ENCODE measurements around the gene MTRR. TPM values are rescaled to one million over a fixed set of nuclear protein-coding genes. Genes with fewer than 3 reads are reported as not detected.

Gene MTRR
- total RNA-seq, 1 donor from 2014 or later: 40.9 TPM

DNA sequence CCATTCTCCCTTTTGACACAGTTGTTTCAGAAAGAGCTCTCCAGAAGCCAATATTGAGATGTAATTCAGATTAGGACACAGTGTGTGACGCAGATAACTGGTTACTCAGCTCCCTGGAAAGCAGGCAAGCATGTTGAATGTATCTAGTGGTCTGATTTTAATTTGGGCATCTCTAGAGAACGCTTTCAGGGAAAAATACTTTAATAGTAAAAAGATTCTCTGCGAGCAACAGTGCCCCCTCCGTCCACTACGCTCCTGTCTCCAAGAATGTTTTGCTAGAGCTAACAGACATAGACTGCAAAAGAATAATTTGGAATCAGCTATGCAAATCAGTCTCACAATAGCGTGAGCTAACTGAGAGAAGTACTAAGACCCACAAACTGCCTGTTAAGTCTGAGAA, 41.3 kb upstream of the MTRR start:
- no peak for DNase-seq (ENCODE audit: extremely low spot score, unreplicated experiment)
- H3K4me1 Mint-ChIP-seq (ENCODE audit: unreplicated experiment): no peaks in the 10 kb centered on the region
- no peaks in the 10 kb centered on the region for H3K9me3 Mint-ChIP-seq (ENCODE audit: unreplicated experiment)
- TF ChIP-seq, protein P1, sequence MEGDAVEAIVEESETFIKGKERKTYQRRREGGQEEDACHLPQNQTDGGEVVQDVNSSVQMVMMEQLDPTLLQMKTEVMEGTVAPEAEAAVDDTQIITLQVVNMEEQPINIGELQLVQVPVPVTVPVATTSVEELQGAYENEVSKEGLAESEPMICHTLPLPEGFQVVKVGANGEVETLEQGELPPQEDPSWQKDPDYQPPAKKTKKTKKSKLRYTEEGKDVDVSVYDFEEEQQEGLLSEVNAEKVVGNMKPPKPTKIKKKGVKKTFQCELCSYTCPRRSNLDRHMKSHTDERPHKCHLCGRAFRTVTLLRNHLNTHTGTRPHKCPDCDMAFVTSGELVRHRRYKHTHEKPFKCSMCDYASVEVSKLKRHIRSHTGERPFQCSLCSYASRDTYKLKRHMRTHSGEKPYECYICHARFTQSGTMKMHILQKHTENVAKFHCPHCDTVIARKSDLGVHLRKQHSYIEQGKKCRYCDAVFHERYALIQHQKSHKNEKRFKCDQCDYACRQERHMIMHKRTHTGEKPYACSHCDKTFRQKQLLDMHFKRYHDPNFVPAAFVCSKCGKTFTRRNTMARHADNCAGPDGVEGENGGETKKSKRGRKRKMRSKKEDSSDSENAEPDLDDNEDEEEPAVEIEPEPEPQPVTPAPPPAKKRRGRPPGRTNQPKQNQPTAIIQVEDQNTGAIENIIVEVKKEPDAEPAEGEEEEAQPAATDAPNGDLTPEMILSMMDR (IDR thresholded peaks at IDR 0.05): no peak
- H3K4me3 Mint-ChIP-seq (ENCODE audit: unreplicated experiment): no peak overlapping the region
- no peak overlapping the region for H3K27ac Mint-ChIP-seq (ENCODE audit: unreplicated experiment)
- H3K36me3 Mint-ChIP-seq (ENCODE audit: unreplicated experiment): no peaks in the 10 kb centered on the region
- peaks cover 38% of the 10 kb centered on the region for H3K27me3 Mint-ChIP-seq (ENCODE audit: unreplicated experiment)

DNA sequence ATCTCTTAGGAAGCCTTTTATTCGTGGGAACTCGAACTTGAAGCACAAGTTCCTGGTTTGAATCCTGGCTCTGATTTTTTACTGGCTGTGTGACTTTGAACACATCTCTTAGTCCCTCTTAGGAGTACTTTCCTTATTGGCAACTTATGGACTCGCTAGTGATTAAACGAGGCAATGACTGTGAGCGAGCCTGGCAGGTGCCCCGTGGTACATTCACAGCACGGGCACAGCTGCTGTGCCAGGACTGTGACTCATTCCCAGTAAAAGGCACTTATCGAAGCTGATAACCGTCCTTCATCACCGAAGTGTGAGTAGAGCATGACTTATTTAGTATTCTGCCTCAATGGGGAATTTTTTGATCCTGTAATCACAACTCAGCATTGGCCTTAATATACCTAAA, 40.7 kb upstream of the MTRR start:
- H3K36me3 Mint-ChIP-seq (ENCODE audit: unreplicated experiment): no peaks in the 10 kb centered on the region
- no peak overlapping the region for H3K4me3 Mint-ChIP-seq (ENCODE audit: unreplicated experiment)
- DNase-seq (ENCODE audit: extremely low spot score, unreplicated experiment): no peak
- H3K27me3 Mint-ChIP-seq (ENCODE audit: unreplicated experiment): peaks cover 32% of the 10 kb centered on the region
- no peak overlapping the region for H3K27ac Mint-ChIP-seq (ENCODE audit: unreplicated experiment)
- H3K9me3 Mint-ChIP-seq (ENCODE audit: unreplicated experiment): no peaks in the 10 kb centered on the region
- no peaks in the 10 kb centered on the region for H3K4me1 Mint-ChIP-seq (ENCODE audit: unreplicated experiment)
- TF ChIP-seq, protein P1 (IDR thresholded peaks at IDR 0.05): no peak

DNA sequence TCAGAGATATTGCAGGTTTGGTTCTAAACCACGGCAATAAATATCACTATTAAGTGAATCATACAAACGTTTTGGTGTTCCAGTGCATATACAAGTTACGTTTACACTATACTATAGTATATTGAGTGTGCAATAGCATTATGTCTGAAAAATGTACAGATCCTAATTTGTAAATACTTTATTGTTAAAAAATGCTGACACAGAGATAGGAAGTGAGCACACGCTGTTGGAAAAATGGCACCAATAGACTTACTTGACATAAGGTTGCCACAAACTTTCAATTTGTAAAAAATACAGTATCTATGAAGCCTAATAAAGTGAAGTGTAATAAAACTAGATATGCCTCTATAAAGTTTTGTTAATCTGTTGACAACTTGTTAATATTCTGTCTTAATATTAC, 34.0 kb upstream of the MTRR start:
- Mint-ChIP-seq H3K4me1 (ENCODE audit: unreplicated experiment) (no peaks in the 10 kb centered on the region), H3K36me3 (ENCODE audit: unreplicated experiment) (no peaks in the 10 kb centered on the region), H3K27ac (ENCODE audit: unreplicated experiment) (no peak overlapping the region), H3K4me3 (ENCODE audit: unreplicated experiment) (no peak overlapping the region), H3K9me3 (ENCODE audit: unreplicated experiment) (no peaks in the 10 kb centered on the region), H3K27me3 (ENCODE audit: unreplicated experiment) (peaks cover 19% of the 10 kb centered on the region)
- TF ChIP-seq, protein P1 (IDR thresholded peaks at IDR 0.05): no peak
- no peak for DNase-seq (ENCODE audit: extremely low spot score, unreplicated experiment)

DNA sequence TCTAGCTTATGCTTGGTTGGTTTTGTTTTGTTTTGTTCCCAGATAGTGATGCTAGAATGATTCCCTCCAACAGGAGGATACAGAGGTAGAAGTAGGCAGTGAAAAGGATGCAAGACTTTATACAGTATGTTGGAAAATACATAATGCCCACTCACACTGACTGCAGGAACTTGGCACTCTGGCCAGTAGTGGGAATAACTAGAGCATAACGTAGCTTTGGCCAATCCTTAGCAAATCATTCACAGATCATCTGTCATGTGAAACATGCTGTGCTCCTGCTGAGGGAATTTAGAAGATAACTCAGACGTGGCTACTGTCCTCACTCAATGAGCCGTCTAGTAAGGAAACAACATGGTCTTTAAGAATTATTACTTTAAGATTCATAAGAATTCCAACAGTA, 31.5 kb upstream of the MTRR start:
- Mint-ChIP-seq H3K27ac (ENCODE audit: unreplicated experiment) (no peak overlapping the region), H3K36me3 (ENCODE audit: unreplicated experiment) (no peaks in the 10 kb centered on the region), H3K27me3 (ENCODE audit: unreplicated experiment) (peaks cover 18% of the 10 kb centered on the region), H3K4me3 (ENCODE audit: unreplicated experiment) (no peak overlapping the region), H3K9me3 (ENCODE audit: unreplicated experiment) (no peaks in the 10 kb centered on the region), H3K4me1 (ENCODE audit: unreplicated experiment) (no peaks in the 10 kb centered on the region)
- TF ChIP-seq, protein P1 (IDR thresholded peaks at IDR 0.05): no peak
- DNase-seq (ENCODE audit: extremely low spot score, unreplicated experiment): no peak

DNA sequence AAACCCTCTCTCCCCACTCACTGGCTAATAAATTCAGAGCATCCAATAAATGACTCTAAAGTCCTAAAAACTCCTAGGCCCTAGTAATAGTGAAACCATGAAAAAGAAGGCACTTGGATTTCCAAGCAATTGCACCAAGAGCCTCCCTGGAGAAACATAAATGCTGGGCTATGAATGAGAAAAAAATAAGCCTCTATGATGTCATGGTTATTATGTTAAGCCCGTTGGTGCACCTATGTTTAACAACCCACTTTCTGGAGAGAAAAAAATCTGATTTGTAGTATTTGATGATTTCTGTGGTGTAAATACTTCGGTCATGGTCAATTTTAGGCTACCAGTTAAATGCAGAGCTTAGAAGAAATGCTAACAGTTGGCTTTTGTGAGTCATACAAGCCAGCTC, 26.4 kb upstream of the MTRR start:
- Mint-ChIP-seq H3K27me3 (ENCODE audit: unreplicated experiment) (peaks cover 52% of the 10 kb centered on the region), H3K36me3 (ENCODE audit: unreplicated experiment) (no peaks in the 10 kb centered on the region), H3K9me3 (ENCODE audit: unreplicated experiment) (no peaks in the 10 kb centered on the region), H3K27ac (ENCODE audit: unreplicated experiment) (no peak overlapping the region), H3K4me1 (ENCODE audit: unreplicated experiment) (no peaks in the 10 kb centered on the region), H3K4me3 (ENCODE audit: unreplicated experiment) (no peak overlapping the region)
- TF ChIP-seq, protein P1 (IDR thresholded peaks at IDR 0.05): no peak
- DNase-seq (ENCODE audit: extremely low spot score, unreplicated experiment): no peak

All from osteocyte (in vitro differentiated cells).